Cardiac muscle cell (in vitro differentiated cells and primary cell): Measurements from ENCODE around the gene AHCYL2. TPM values are rescaled to one million over a fixed set of nuclear protein-coding genes. Genes with fewer than 3 reads are reported as not detected.

Experiments used
- DNase-seq, 2 donors: peaks; one replicate each; pipeline versions ENCODE4 v3.0.0 to v3.0.0-alpha.2; 2010 to 2017; ENCODE audit warnings: low read depth in 1 of 2, low spot score in 1 of 2
- H3K27ac ChIP-seq: fragments of 200-600 bp; sonication (generic); 2 replicates; pipeline ENCODE4 v1.5.1; 2016
- H3K27me3 ChIP-seq: fragments of 200-600 bp; sonication (generic); 2 replicates; pipeline ENCODE4 v1.6.0; 2016; ENCODE audit warnings: control low read depth
- H3K36me3 ChIP-seq: fragments of 200-600 bp; sonication (generic); 2 replicates; pipeline ENCODE4 v1.5.1; 2016; ENCODE audit warnings: control low read depth
- H3K4me1 ChIP-seq: fragments of 200-600 bp; sonication (generic); 2 replicates; pipeline ENCODE4 v1.8.1; 2017; ENCODE audit warnings: low read depth, mild to moderate bottlenecking, mixed run types
- H3K4me3 ChIP-seq: fragments of 200-600 bp; sonication (generic); 2 replicates; pipeline ENCODE4 v1.5.1; 2016; ENCODE audit warnings: mild to moderate bottlenecking
- H3K9me3 ChIP-seq: fragments of 200-600 bp; sonication (generic); 2 replicates; pipeline ENCODE4 v1.5.1; 2017; ENCODE audit warnings: low read depth, mild to moderate bottlenecking, control low read depth
- CTCF ChIP-seq: IDR thresholded peaks from 2 replicates; pipeline ENCODE4 v1.5.1; 2012; ENCODE audit warnings: low read depth, mild to moderate bottlenecking, low read length
- polyA plus RNA-seq: library from polyadenylated mRNA; unstranded; fragments of >200 nt; fragmentation: Nextera tagmentation; extraction: Ambion mirVana; gene quantifications from 2 replicates; pipeline ENCODE4 v1.2.1, GENCODE V29; 2016
- total RNA-seq: library from RNA; depleted of rRNA; stranded (reverse); fragments of >200 nt; gene quantifications from 2 replicates; pipeline ENCODE4 v1.2.3, GENCODE V29; 2016

AHCYL2 gene
- total and polyA plus RNA-seq, 2 experiments from 2014 or later, result 28.5 to 30.8 TPM

- H3K27me3 ChIP-seq, result no peaks in the 10 kb centered on the region
- no peaks in the 10 kb centered on the region for H3K9me3 ChIP-seq
- H3K4me1 ChIP-seq, result no peaks in the 10 kb centered on the region
- no peak for DNase-seq
- H3K36me3 ChIP-seq, result no peaks in the 10 kb centered on the region
- TF ChIP-seq CTCF, result no peak
- H3K27ac ChIP-seq, result no peak overlapping the region
- no peak overlapping the region for H3K4me3 ChIP-seq
These were observed 102.2 kb downstream of the AHCYL2 start for GRCh38 chr7:129327076-129327475.

- H3K27ac ChIP-seq, result no peak overlapping the region
- no peaks in the 10 kb centered on the region for H3K36me3 ChIP-seq
- H3K27me3 ChIP-seq, result no peaks in the 10 kb centered on the region
- DNase-seq, result peak in 1 of 2 donors; percentile 33
- H3K4me1 ChIP-seq, result no peaks in the 10 kb centered on the region
- no peaks in the 10 kb centered on the region for H3K9me3 ChIP-seq
- no peak overlapping the region for H3K4me3 ChIP-seq
- no peak for TF ChIP-seq CTCF
These were observed 107.6 kb downstream of the AHCYL2 start for GRCh38 chr7:129332254-129333035.

- no peak for DNase-seq
- no peaks in the 10 kb centered on the region for H3K9me3 ChIP-seq
These were observed 109.6 kb downstream of the AHCYL2 start for GRCh38 chr7:129334473-129334872.

GRCh38 chr7:129338450-129338849 lies 113.6 kb downstream of the AHCYL2 start:
- Histone ChIP-seq H3K36me3 (no peaks in the 10 kb centered on the region), H3K4me3 (no peak overlapping the region), H3K4me1 (peaks cover 7% of the 10 kb centered on the region), H3K27ac (no peak overlapping the region), H3K27me3 (no peaks in the 10 kb centered on the region), H3K9me3 (no peaks in the 10 kb centered on the region)
- no peak for DNase-seq
- no peak for TF ChIP-seq CTCF

More at GRCh38 chr7:129334473-129334872, 109.6 kb downstream of the AHCYL2 start:
- Histone ChIP-seq H3K4me1 (no peaks in the 10 kb centered on the region), H3K36me3 (no peaks in the 10 kb centered on the region), H3K27ac (no peak overlapping the region), H3K4me3 (no peak overlapping the region), H3K27me3 (no peaks in the 10 kb centered on the region)
- TF ChIP-seq CTCF, result no peak

GRCh38 chr7:129341212-129341611 lies 116.4 kb downstream of the AHCYL2 start:
- Histone ChIP-seq H3K27ac (no peak overlapping the region), H3K27me3 (no peaks in the 10 kb centered on the region), H3K4me1 (peaks cover 10% of the 10 kb centered on the region), H3K9me3 (no peaks in the 10 kb centered on the region), H3K36me3 (no peaks in the 10 kb centered on the region), H3K4me3 (no peak overlapping the region)
- DNase-seq, result no peak
- no peak for TF ChIP-seq CTCF
